Nephron progenitor cell (in vitro differentiated cells): ENCODE data around the gene SNRPA1.

ENCODE experiments used
- DNase-seq: peaks from one replicate; pipeline ENCODE4 v3.0.0; 2021
- H3K27ac Mint-ChIP-seq: 2 replicates; pipeline ENCODE4 v1.8.0; 2021; ENCODE audit warnings: mild to moderate bottlenecking, moderate library complexity, mixed read lengths
- H3K27me3 Mint-ChIP-seq: 2 replicates; pipeline ENCODE4 v1.8.0; 2021; ENCODE audit warnings: mild to moderate bottlenecking, low read depth, mixed read lengths; ENCODE audit not compliant: poor library complexity
- H3K36me3 Mint-ChIP-seq: 2 replicates; pipeline ENCODE4 v1.8.0; 2021; ENCODE audit warnings: low read depth, mixed read lengths
- H3K4me1 Mint-ChIP-seq: 2 replicates; pipeline ENCODE4 v1.8.0; 2021; ENCODE audit warnings: mixed read lengths
- H3K4me3 Mint-ChIP-seq: 2 replicates; pipeline ENCODE4 v1.8.0; 2021; ENCODE audit warnings: mild to moderate bottlenecking, moderate library complexity, mixed read lengths
- H3K9me3 Mint-ChIP-seq: 2 replicates; pipeline ENCODE4 v1.8.0; 2021; ENCODE audit warnings: mild to moderate bottlenecking, moderate library complexity, mixed read lengths
- CTCF ChIP-seq: fragments of 200-600 bp; sonication (generic); IDR thresholded peaks from 2 replicates; pipeline ENCODE4 v1.5.0; 2021; ENCODE audit warnings: antibody characterized with exemption

The SNRPA1 gene

DNA sequence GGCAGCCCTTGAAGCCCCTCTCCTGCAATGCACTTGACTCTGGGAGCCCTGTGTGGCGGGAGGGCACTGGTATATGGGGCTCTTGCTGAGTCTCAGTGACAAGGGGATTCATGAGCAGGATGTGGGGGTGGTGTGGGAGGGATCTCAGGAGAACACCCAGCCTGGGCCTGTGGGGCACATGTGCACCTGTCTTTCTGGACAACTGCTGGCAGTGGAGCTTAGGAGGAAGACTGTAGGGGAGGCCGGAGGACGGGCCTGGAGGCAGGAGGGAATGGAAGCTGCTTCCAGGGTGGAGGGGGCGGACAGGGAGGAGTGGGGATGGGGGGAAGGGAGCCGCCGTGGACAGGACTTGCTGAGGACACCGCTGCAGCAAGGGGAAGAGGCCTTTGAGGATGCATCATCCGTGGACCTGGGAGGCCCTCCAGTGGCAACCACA is 10.8 kb upstream of the SNRPA1 start:
- TF ChIP-seq CTCF = no peak
- peaks cover 6% of the 10 kb centered on the region for H3K4me1 Mint-ChIP-seq
- no peak for DNase-seq
- no peak overlapping the region for H3K4me3 Mint-ChIP-seq
- no peak overlapping the region for H3K27ac Mint-ChIP-seq
- H3K9me3 Mint-ChIP-seq = no peaks in the 10 kb centered on the region
- no peaks in the 10 kb centered on the region for H3K36me3 Mint-ChIP-seq
- H3K27me3 Mint-ChIP-seq = peaks cover 9% of the 10 kb centered on the region

DNA sequence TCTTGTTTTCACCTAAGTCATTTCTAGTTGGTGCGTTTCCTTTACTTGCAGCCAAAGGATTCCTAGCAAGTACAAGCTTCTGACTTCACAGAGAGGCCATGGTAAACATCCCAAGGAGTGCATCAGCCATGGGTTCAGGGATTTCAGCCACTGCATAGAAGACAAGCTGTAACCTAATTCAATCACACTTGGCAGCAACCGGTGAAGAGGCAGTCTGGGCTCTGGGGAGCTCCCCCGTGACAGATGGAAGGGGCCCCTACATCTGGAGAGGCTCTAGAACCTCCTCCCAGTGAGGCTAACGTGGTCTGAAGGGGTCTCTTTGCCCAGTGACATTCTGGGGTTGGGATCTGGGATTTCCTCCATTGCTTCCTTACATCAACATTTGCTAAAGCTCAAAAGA is 8.4 kb upstream of the SNRPA1 start:
- H3K4me1 Mint-ChIP-seq = peaks cover 6% of the 10 kb centered on the region
- H3K27ac Mint-ChIP-seq = no peak overlapping the region
- TF ChIP-seq CTCF = no peak
- DNase-seq = no peak
- no peak overlapping the region for H3K4me3 Mint-ChIP-seq
- H3K36me3 Mint-ChIP-seq = no peaks in the 10 kb centered on the region
- no peaks in the 10 kb centered on the region for H3K9me3 Mint-ChIP-seq
- peaks cover 9% of the 10 kb centered on the region for H3K27me3 Mint-ChIP-seq

- TF ChIP-seq CTCF = no peak
- H3K27ac Mint-ChIP-seq = no peak overlapping the region
- peaks cover 2% of the 10 kb centered on the region for H3K27me3 Mint-ChIP-seq
- H3K4me1 Mint-ChIP-seq = peaks cover 40% of the 10 kb centered on the region
- no peaks in the 10 kb centered on the region for H3K9me3 Mint-ChIP-seq
- DNase-seq = no peak
- peaks cover 4% of the 10 kb centered on the region for H3K36me3 Mint-ChIP-seq
- peak overlapping the region; percentile 99 for H3K4me3 Mint-ChIP-seq
These were observed 1.7 kb upstream of the SNRPA1 start for GRCh38 chr15:101296418-101297405.

- H3K4me3 Mint-ChIP-seq = peak overlapping the region; percentile 99
- no peak for TF ChIP-seq CTCF
- no peaks in the 10 kb centered on the region for H3K9me3 Mint-ChIP-seq
- peaks cover 40% of the 10 kb centered on the region for H3K4me1 Mint-ChIP-seq
- peaks cover 4% of the 10 kb centered on the region for H3K36me3 Mint-ChIP-seq
- H3K27ac Mint-ChIP-seq = no peak overlapping the region
- DNase-seq = no peak
- H3K27me3 Mint-ChIP-seq = no peaks in the 10 kb centered on the region
These were observed 636 bp upstream of the SNRPA1 start for GRCh38 chr15:101295607-101296161.

DNA sequence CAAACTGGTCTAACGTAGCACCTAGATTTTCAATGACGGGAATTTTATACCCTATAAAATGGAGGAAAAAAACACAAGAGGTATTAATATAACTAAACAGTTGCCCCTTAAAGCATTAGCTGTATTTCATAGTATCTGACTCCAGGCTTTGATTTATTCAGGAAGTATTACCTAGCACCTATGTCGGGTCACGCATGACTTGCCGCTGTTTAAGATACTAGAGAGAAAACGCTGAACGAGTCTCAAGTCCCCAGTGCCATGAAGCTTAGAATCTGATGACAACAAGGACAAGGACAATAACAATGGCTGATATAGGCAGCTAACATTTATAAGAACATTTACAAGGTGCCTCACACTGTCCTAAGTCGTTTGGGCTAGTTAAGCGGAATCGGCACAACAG is 1.9 kb downstream of the SNRPA1 start:
- H3K27me3 Mint-ChIP-seq = peaks cover 3% of the 10 kb centered on the region
- H3K27ac Mint-ChIP-seq = peak overlapping the region; percentile 98
- peaks cover 40% of the 10 kb centered on the region for H3K4me1 Mint-ChIP-seq
- DNase-seq = no peak
- no peak for TF ChIP-seq CTCF
- H3K4me3 Mint-ChIP-seq = peak overlapping the region; percentile 99
- H3K9me3 Mint-ChIP-seq = no peaks in the 10 kb centered on the region
- H3K36me3 Mint-ChIP-seq = peaks cover 29% of the 10 kb centered on the region
